Midbrain (tissue), 1 donor: Measurements from ENCODE around the gene CACNA1S.

ENCODE experiments used
- DNase-seq: peaks from one replicate; lab custom pipeline; 2025; lab: John Stamatoyannopoulos, UW

The CACNA1S gene

DNA sequence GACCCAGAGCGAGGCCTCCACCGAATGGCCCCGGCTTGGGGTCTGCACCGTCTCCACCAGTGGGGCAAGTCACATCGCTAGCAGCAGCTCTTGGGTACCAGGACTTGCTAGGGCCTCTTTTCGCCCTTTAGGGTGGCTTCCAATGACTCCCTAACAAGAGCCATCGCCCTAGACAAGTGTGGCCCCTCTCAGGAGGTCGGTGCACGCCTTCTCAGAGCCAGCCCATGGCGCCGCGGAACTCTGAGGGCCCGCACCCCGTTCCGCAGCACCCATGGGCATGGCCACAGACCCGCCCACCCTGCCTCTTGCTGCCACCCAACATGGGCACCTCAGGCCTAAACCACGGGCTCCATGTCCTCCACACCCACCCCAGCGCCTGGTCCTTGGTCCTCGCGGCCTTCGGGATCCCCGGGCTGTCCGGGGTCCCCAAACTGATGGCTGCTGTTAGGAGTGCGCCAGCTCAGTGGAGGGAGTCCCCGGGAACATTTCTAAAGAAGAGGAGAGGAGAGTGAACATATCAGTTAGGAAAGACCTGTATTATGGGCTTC is 3.2 kb upstream of the CACNA1S start:
- no peak for DNase-seq

DNA sequence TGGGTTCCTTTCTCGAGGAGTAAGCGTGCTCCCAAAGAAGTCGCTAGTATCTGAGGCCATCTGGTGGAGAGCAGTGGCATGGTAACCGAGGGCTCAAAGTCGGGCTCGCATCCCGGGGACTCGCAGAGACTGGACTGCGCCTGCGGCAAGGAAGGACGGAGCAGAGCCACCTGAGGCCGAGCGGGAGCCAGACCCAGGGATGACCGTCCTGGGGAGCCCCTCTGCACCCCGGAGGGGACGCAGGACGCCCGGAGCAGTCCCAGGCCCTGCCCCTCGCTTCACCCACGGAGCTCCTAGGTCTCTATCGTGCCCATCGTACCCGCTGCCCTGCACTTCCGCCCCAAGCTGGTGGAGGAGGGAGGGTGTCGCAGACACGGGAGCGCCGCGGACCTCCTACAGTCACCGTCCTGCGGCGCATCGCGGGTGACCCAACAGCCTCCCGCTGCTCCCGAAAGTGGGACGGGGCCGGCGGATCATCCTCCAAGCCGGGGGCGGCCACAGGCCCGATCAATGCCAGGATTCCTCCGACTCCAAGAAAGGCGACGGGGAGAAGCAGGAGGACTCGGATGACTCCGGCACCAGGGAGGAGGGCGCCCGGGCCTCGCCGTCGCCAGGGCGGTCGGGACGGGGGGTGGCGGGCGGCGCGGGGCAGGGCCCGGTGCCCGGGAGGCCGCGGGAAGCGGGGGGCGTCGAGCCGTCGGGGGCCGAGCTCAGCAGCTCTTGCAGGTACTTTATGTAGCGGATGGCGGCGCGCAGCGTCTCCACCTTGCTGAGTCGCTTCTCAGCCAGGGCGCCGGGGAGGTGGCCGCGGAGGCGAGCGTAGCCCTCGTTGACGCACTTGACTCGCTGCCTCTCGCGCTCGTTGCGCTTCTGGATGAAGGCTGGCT is 2.3 kb upstream of the CACNA1S start:
- DNase-seq = peak; percentile 88

DNA sequence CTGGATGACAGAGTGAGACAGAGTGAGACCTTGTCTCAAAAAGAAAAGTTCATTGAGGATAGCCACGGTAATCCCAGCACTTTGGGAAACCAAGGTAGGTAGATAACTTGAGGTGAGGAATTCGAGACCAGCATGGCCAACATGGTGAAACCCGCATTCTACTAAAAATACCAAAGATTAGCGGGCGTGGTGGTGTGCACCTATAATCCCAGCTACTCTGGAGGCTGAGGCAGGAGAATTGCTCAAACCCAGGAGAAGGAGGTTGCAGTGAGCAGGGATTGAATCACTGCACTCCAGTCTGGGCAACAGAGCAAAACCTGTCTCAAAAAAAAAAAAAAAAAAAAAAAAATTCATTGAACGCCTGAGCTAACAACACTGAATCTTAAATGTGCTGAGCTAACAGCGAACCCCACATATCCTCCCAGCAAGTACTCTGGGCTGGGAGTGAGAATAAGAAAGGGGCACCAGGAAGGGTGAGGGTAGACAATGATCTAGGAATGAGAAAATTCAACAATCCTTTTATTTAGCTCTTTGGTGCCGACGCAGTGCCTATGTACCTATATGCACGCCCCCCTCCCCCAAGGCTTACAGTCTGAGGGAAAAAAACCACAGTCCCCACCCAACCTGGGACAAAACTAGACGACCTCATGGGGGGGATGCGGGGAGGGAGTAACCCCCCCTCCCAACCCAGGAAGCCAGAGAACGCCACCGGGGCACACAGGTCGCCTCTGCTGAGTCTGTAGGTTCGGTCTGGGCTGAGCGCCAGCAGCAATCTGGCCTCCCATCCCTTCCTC is 1.4 kb upstream of the CACNA1S start:
- DNase-seq = no peak

DNA sequence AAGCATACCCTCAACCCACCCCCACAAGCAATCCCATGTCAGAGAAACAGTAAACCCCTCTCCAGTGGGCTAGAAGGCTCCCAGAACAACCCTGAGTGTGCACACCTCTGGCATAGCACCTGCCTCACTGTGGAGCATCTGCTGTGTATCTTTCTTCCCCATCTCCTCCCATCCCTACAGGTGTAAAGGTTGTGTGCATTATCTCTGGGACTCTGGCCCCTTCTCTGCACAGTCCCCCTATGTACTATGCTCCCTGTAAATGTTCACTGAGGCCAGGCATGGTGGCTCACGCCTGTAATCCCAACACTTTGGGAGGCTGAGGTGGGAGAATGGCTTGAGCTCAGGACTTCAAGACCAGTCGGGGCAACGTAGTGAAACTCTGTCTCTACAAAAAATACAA is 700 bp upstream of the CACNA1S start:
- no peak for DNase-seq

DNA sequence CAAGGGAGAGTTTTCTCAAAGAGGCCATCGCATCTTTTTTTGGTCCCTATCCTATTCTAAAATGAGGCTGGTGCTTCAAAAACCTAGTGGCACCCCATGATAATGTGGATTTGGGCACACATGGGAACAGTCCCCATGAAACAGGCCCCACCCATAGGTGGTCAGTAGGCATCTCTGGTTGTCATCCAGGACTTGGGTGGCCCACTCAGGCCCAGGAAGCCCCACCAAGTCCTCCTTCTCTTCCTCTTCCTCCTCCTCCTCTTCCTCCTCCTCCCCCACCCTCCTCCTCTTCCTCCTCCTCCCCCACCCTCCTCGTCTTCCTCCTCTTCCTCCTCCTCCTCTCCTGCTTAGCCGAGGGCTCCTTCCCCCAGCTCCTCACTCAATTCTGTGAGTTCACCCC is 554 bp downstream of the CACNA1S start:
- no peak for DNase-seq

DNA sequence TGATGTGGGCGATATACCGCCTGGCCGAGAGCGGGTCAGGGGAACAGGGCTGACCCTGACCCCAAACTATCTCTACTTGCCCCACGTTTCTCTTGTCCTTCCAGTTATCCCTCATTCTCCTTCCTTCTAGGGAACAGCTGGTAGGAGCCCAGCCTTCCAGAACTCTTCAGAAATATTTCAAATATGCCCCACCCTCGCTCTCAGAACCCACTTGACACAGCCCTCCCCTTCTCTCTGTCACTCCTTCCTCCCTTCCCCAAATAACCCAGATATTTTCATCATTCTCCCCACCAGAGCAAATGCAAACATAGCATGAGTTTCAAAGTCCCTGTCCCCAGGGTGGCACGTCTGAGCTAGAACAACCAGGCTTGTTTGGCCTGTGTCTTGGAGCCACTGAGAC is 1.1 kb downstream of the CACNA1S start:
- no peak for DNase-seq

DNA sequence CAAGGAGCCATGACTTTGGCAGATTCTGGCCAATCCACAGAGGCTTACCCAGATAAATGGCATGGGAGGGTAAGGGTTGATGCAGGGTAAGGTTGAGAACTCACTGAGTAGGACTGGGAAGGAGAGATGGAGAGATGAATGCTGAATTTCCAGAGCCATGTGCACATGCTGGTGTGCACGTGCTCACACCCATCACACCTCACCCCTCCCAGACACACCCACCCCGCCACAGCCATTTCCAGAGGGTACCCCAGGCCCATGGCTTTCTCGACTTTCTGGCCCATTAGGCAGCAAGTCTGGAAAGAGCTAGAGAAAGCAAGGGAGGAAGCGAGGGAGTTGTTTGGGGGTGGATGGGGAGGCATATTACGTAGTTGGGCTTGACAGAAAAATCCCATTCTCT is 1.6 kb downstream of the CACNA1S start:
- no peak for DNase-seq

DNA sequence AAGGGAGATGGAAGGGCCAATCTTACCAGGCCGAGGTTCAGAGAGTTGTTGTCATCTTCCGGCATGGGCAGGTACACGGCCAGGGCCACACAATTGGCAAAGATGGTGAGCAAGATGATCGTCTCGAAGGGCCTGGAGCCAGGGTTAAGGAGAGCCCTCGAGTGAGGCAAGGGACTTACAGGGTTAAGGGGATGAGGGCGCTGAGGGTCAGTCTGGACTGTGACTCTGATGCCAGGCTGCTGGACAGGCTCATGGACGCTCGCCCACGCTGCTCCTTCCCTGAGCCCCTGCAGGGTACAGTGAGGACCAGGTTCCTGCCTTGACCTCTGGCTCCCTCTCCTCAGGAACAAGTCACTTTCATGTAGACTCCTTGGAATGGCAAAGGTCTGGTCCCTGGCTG is 2.1 kb downstream of the CACNA1S start:
- no peak for DNase-seq

DNA sequence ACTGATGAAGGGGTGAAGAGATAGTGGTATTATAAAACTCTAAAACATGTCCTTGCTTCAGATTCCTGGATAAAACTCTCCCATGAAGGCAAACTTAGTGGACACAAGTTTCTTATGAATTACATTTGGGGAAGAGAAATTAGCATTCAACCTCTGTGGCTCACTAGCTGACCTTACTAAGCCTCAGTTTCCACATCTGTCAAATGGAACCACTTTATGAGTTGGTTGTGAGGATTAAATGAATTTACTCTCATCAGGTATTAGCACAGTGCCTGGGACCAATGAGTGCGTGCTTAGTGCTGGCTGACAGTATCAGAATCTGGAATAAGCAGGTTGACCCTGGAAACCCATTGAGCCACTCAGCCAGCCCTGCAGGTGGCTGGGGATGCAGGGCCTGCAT is 2.6 kb downstream of the CACNA1S start:
- no peak for DNase-seq

DNA sequence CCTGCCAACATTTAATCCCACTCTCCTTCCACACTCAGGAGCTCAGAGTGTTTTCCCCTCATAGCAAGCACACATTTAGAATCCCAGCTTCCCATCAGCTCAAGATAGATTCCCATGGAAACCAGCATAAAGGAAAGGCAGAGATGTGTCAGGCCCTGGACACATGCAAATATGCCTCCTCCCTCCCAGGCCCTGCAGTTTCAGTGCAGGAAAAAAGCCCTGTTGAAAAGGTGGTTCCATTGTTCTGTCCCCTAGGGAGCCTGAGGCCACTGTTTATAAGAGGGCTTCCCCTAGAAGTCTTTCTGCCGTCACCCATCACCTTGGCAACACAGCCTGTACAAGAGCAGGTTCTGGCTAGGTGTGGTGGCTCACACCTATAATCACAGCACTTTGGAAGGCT is 3.6 kb downstream of the CACNA1S start:
- DNase-seq = no peak

DNA sequence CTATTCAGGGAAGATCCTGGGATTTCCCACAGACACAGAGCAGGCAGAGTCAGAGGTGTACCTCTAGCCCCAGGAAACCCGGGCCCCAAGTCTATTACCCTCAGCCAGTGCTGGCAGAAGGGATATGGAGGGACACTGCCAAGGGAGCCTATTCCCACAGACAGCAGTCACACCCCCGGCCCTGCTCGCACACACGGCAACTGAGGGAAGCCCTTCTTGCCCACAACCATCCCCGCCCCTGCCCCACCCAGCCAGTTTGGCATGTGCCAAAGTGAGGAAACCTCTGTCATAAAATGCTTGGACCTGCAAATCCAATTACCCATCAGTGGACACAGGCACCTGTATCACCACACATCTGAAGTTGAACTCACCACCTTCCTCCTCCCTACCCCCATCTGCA is 6.5 kb downstream of the CACNA1S start:
- no peak for DNase-seq

DNA sequence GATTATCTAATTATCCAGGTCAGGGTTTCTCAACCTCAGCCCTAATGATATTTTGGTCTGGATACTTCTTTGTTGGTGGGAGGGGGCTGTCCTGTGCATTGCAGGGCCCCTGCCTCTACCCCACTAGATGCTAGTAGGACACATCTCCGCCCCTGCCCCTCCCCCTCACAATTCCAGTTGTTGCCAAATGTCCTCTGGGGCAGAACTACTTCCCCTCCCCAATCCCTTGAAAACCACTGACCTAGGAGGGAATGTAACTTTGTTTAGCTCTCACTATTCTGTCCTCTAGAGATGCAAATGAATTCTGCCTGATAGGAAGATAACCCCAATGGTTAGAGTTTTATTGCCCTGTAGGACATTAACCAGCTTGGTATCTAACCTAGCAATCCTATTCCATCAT is 8.1 kb downstream of the CACNA1S start:
- DNase-seq = no peak

DNA sequence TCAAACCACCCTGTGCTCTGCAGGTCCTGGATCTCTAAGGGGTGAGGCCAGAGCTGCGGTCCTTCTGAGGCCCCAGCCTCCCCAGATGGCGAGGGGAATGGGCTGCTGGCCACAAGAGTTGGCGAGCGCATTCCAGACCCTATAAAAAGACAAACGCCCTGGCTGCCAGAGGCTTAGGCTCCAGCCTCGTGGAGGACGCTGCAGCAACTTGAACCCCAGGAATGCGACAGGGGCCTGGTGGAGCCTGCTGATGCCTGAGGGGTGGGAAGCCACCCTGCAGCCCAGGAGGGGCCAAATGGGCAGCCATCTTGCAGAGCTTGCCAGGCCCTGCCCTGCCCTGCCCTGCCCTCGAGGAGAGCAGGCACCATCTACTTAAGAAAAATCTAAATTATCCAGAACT is 8.6 kb downstream of the CACNA1S start:
- DNase-seq = no peak

DNA sequence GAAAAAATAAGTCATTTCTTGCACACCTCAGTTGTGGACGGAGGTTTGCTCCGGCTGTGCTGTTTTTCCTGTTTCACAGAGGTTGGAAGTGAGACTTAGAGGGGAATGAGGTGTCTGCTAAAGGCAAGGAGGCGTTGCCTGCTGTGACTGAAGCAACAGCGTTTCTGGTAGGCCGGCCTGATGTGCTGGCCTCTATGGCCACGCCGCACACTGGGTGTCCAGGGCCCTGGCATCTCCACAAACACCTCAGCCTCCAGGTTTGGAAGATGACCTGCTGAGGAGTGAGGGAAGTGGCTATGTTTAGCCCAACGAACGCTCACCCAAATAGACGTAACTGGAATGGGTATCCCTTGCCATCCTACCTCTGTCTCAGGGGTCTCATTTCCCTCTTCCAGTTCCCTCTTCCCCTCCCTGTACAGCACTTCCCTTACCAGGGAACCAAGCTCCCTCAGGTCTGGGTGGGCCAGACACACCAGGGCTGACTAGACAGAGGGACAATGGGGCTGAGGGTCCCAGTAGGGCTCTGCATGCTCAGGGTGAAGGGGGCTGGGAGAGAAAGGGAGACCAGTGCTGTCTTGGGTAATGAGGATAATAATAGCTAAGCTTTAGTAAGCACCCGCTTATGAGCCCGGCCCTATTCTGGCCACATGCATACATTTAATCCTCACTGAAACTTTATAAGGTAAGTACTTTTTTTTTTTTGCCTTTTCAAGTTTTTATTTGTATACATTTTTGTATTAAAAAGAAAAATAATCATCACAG is 11.9 kb downstream of the CACNA1S start:
- DNase-seq = no peak

DNA sequence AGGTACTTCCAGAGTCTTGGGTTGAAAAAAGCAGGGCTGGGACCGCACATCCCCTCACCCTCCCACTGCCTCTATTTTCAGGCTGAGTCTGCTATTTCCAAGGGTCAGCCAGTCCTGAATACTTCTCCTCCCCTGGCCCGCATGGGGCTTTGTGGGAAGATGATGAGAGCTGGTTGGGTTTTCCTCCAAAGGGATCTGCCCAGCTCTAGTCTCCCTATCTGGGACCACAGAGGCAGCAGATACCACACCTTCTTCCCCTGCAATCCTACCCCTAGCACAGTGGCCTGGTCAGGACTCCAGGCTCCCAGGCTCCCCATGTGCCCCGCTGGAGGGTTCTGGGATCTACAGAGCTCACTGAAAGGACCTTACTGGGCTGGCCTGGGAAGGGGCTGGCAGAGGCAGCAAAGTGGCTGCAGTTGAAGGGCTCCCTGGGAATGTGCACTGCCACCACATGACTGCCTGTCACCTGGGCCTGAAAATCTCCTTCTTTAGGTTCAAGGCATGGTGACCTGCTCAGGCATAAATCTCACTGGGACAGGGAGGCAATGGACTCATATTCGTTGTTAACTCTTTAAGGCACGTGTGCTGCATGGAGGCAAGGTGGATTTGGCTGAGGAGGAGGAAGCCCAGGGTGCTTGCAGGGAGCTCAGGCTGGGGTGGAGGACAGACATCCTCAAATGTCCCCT is 13.1 kb downstream of the CACNA1S start:
- DNase-seq = no peak

DNA sequence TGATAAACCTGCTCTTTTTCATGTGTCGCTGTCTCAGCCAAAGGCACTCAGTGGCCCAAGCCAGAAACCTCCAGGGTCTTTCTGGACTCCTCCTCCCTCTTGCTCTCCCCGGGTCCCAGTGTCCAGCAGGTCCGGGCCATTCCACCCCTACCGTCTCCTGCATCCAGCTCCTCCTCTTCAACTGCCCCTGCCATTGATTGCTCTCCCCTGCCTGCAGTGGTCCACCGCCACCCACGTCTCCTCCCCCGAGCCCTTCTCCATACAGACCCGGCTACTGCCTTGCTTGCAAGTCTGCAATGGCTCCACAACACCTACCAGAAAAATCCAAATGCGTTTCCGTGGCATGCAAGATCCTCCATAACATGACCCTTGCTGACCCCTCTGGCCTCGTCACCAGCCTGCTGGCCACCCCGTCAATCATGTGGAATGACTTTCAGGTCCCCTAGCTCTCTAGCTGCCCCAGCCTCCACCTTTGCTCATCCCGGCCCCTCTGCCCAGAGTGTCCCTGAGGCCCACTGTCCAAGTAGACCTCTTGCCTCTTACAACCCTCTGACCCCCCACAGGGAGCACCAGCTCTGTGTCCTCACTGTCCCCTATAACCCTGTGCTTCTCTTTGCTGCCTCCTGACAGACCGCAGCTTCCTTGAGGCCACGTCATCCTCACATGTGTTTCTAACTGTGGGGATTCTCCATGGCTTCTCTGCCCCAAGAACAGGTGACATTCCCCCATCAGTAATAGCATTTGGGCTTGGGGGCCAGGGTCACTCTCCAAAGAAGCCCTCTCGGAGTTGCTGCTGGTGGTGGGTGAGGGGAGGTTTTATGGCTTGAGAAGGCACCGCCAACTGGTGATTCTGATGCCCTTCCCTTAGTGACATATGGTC is 15.0 kb downstream of the CACNA1S start:
- DNase-seq = no peak

DNA sequence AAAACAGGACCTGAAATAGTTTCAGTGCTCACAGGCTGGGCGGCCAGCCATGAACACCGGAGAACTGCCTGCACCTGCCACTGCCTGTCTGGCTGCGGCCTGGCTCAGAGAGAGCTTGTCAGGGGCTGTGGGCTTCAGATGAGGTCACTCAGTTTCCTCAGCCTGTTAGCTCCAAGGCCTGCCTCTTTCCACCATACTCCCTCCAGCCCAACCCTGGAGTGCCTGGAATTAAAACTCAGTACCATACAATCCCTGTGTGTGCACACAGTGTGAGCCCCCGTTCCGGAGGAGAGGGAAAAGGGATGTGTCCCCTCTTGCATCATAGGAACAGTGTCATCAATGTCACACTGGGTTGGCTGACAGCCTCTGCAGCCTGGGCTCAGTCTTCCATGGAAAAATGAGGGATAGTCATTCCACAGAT is 16.2 kb downstream of the CACNA1S start:
- DNase-seq = no peak

DNA sequence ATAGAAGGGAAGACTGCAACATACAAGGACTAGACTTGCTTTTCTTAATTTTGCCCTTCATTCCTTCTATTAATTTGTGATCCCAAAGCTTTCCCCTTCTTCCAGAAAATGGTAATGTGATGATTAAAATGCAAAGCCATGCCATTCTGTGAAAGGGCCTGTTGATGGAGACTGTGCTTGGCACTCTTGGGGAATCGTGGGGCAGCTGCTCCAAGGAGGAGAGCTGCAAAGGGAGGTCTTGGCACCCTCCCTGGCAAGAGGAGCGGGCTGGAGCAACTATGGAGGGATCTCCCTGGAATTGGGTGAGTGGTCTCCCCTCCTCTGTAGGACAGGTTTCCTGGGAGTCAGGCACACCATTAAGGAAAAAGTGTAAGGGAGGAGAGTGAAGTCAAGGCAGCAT is 16.6 kb downstream of the CACNA1S start:
- DNase-seq = peak; percentile 37

DNA sequence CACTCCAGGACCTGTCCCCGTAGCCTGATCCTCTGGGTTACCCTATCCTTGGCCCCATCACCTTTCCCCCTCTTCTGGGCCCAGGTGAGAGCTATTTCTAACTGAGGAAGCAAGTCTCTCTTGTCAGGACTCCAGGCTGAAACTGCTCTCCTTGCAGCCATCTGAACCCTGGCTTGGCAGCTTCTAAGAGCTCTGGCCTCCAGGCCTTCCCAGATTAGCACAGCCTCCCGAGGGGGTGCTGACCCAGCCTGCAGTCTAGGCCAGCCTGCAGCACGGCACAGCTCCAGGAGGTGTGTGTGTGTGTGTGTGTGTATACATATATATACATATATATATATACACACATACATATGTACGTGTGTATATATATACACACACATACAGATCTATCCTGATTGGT is 17.4 kb downstream of the CACNA1S start:
- no peak for DNase-seq

DNA sequence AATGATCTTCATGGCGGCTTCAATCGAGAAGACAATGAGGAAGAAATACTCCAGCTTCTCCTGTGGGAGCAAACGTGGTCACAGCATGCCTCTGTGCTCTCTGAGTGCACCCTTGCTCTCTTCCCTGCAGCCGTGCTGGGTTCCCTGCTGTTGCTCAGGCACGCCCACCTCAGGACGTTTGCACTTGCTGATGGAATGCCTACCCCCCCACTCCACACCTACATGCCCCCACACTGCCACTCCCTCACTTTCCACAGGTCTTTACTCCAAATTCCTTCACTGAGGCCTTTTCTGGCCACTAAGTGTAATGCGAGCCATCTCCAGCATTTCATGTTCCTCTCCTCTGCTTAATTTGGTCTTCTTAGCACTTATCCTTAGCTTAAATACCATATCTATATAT is 18.3 kb downstream of the CACNA1S start:
- DNase-seq = no peak

DNA sequence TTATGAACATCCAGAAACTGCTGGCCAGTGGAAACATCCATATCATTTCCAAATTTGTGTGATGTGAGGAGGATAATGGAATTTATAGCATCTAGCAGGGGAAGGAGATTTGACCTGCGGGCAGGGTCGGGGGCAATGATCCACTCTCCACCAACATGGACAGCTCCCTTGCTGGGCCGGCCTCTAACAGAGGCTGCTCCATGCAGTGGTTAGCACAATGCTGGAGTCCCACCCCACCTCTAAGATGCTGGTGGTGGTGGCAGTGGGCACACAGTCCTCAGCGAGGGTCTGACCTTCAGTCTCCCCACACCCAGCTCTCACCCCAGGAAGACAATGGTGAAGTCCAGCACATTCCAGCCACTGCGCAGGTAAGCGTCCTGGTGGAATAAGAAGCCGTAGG is 18.7 kb downstream of the CACNA1S start:
- DNase-seq = no peak
